ENCODE results near the gene UBE2F.

Gene UBE2F

DNA sequence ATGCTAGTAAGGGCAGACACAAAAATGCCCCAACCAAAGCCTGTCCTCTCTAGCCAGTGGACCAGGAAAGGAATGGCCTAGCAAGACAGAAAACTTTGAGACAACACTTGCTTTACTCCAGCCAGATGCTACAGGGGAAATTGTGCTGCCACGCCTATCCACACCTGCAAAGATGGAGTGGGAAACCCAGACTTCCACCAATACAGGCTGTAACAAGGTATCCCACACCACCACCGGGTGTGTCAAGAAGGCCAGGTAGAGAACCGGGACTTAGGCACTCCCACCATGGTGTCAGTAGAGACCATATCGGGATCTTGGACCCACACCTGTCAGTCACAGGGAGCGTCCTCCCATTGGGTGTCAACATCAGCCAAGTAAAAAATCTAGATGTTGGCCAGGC, 117.1 kb downstream of the UBE2F start:
- TF ChIP-seq, protein P1, sequence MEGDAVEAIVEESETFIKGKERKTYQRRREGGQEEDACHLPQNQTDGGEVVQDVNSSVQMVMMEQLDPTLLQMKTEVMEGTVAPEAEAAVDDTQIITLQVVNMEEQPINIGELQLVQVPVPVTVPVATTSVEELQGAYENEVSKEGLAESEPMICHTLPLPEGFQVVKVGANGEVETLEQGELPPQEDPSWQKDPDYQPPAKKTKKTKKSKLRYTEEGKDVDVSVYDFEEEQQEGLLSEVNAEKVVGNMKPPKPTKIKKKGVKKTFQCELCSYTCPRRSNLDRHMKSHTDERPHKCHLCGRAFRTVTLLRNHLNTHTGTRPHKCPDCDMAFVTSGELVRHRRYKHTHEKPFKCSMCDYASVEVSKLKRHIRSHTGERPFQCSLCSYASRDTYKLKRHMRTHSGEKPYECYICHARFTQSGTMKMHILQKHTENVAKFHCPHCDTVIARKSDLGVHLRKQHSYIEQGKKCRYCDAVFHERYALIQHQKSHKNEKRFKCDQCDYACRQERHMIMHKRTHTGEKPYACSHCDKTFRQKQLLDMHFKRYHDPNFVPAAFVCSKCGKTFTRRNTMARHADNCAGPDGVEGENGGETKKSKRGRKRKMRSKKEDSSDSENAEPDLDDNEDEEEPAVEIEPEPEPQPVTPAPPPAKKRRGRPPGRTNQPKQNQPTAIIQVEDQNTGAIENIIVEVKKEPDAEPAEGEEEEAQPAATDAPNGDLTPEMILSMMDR (IDR thresholded peaks at IDR 0.05; ENCODE audit: borderline replicate concordance, control extremely low read depth, extremely low read depth, insufficient read depth, missing control alignments) = no peak
- DNase-seq (ENCODE audit: low spot score) = no peak
- in situ Hi-C loops (cut with MboI; ENCODE audit: low sequenced_read_pairs, unreplicated experiment) = no loop called here

DNA sequence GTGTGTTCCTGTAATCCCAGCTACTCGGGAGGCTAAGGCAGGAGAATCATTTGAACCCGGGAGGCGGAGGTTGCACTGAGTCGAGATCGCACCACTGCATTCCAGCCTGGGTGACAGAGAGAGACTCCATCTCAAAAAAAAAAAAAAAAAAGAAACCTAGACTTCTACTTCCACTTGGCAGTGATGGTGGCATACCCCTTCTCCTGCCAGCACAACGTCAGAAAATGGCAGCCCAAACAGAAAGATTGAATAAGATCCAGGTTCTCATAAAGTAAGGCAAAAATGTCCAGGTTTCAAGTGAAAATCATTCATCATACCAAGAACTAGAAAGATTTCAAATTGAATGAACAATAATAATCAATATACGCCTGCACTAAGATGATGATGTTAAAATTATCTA, 117.9 kb downstream of the UBE2F start:
- TF ChIP-seq, protein P1 (IDR thresholded peaks at IDR 0.05; ENCODE audit: borderline replicate concordance, control extremely low read depth, extremely low read depth, insufficient read depth, missing control alignments) = no peak
- DNase-seq (ENCODE audit: low spot score) = no peak
- in situ Hi-C loops (cut with MboI; ENCODE audit: low sequenced_read_pairs, unreplicated experiment) = no loop called here

DNA sequence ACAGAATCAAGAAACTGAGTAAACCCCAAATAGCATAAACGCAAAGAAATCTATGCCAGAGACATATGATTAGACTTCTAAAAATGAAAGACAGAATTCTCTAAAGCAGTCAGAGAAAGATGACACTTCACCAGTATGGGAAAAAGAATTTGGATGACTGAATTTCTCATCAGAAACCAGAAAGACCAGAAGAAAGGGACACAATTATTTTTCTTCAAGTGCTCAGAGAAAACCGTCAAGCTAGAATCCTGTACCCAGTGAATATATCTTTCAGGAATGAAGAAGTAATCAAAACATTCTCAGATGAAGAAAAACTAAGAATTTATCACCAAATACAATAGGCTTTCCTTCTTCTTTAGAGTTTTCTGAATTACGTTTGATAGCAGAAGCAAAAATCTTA, 119.1 kb downstream of the UBE2F start:
- in situ Hi-C loops (cut with MboI; ENCODE audit: low sequenced_read_pairs, unreplicated experiment) = no loop called here
- TF ChIP-seq, protein P1 (IDR thresholded peaks at IDR 0.05; ENCODE audit: borderline replicate concordance, control extremely low read depth, extremely low read depth, insufficient read depth, missing control alignments) = no peak
- DNase-seq (ENCODE audit: low spot score) = no peak

DNA sequence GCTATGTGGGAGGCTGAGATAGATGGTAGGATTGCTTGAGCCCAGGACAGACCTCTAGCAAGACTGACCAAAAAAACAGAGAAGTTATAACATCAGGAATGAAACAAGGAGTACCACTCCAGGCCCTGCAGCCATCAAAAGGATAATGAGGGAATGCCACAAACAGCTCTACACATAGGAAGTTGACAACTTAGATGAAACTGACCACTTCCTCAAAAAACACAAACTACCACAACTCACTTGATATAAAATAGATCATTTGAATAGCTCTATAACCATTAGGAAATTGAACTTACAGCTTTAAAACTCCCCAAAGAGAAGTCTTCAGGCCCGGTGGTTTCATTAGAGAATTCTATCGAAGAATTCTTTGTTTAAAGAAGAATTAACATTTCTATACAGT, 120.4 kb downstream of the UBE2F start:
- TF ChIP-seq, protein P1 (IDR thresholded peaks at IDR 0.05; ENCODE audit: borderline replicate concordance, control extremely low read depth, extremely low read depth, insufficient read depth, missing control alignments) = no peak
- no peak for DNase-seq (ENCODE audit: low spot score)
- in situ Hi-C loops (cut with MboI; ENCODE audit: low sequenced_read_pairs, unreplicated experiment) = no loop called here

DNA sequence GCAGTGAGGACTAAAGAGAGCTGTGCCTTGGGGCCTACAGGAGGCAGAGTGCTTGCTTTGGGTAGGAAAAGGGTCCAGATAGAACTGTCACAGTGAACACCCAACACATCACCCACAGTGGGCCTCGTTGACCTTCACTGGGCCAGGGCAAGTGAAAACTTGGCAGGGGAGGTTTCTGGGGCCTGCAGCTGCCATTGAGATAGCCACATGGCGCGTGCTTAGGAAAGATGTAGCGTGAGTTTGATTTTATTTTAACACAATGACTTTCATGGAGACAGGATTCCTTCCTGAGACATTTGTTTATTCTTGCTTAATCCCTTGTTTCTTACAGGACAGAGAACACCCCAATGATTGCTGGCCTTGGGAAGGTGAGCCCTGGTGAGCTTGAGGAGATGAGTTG, 124.1 kb downstream of the UBE2F start:
- TF ChIP-seq, protein P1 (IDR thresholded peaks at IDR 0.05; ENCODE audit: borderline replicate concordance, control extremely low read depth, extremely low read depth, insufficient read depth, missing control alignments) = no peak
- in situ Hi-C loops (cut with MboI; ENCODE audit: low sequenced_read_pairs, unreplicated experiment) = no loop called here
- DNase-seq (ENCODE audit: low spot score) = no peak

DNA sequence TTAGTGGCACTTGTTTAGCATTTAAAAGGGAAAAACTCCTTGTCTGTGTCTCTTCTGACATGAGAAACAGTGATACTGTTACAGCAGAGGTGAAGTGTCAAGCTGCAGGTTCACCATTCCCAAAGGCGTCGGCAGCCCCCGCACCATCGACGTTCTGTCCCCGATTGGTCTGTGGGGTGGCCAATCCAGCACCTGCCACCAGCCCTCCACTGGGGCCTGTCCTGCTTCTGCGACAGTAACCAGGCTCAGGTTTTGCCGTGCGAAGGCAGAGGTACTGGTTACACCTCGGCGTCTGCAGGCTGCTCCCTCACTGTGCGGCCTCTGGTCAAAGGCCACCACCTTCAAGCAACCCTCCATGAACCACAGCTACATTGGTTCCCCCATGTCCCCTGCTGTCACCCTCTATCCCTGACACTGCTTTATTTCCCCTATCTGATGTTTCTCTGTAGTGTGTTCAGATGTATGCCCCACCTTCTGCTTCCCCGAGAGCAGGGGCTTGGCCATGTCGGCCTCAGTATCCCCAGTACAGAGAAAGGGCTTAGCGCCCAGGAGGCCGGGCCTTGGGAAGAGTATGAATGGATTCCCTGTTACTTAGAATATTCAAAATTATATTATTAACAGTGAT, 124.7 kb downstream of the UBE2F start:
- in situ Hi-C loops (cut with MboI; ENCODE audit: low sequenced_read_pairs, unreplicated experiment) = no loop called here
- TF ChIP-seq, protein P1 (IDR thresholded peaks at IDR 0.05; ENCODE audit: borderline replicate concordance, control extremely low read depth, extremely low read depth, insufficient read depth, missing control alignments) = no peak
- no peak for DNase-seq (ENCODE audit: low spot score)
